ENCODE results near the gene ANKH.
"Not testable (repeated sequence)": the region's sequence is repeated elsewhere in the genome, so short reads cannot be mapped to it uniquely, and the experiment has no call there.

Gene ANKH

GRCh38 chr5:14871214-14872069 lies at the start of gene ANKH:
Gene ANKH, minus strand, starts transcription at chr5:14871778. Its CDS starts 331 bp downstream, at chr5:14871447.
- H3K4me3 ChIP-seq (replicated peaks; ENCODE audit: low read depth, low read length), result peak within 1 kb of the TSS; percentile 57
- DNase-seq (ENCODE audit: extremely low read depth, low read depth), result no peak
- TF ChIP-seq CTCF (IDR thresholded peaks at IDR 0.05; ENCODE audit: low read depth, low read length, missing control alignments), result no peak

- no peak for DNase-seq (ENCODE audit: extremely low read depth, low read depth)
- no peak for TF ChIP-seq CTCF (IDR thresholded peaks at IDR 0.05; ENCODE audit: low read depth, low read length, missing control alignments)
- H3K4me3 ChIP-seq (replicated peaks; ENCODE audit: low read depth, low read length), result no peak overlapping the region
These were observed 48.5 kb upstream of the ANKH start for GRCh38 chr5:14920121-14920520.

GRCh38 chr5:14919106-14919505 lies 47.5 kb upstream of the ANKH start:
- DNase-seq (ENCODE audit: extremely low read depth, low read depth), result not testable (repeated sequence)

GRCh38 chr5:14917719-14918118 lies 46.1 kb upstream of the ANKH start:
- DNase-seq (ENCODE audit: extremely low read depth, low read depth), result peak; percentile 46
- no peak overlapping the region for H3K4me3 ChIP-seq (replicated peaks; ENCODE audit: low read depth, low read length)
- no peak for TF ChIP-seq CTCF (IDR thresholded peaks at IDR 0.05; ENCODE audit: low read depth, low read length, missing control alignments)

More at GRCh38 chr5:14919106-14919505, 47.5 kb upstream of the ANKH start:
- H3K4me3 ChIP-seq (replicated peaks; ENCODE audit: low read depth, low read length), result not testable (repeated sequence)

GRCh38 chr5:14915291-14915952 lies 43.8 kb upstream of the ANKH start:
- DNase-seq (ENCODE audit: extremely low read depth, low read depth), result no peak
- H3K4me3 ChIP-seq (replicated peaks; ENCODE audit: low read depth, low read length), result no peak overlapping the region
- TF ChIP-seq CTCF (IDR thresholded peaks at IDR 0.05; ENCODE audit: low read depth, low read length, missing control alignments), result no peak

GRCh38 chr5:14914623-14915260 lies 43.2 kb upstream of the ANKH start:
- TF ChIP-seq CTCF (IDR thresholded peaks at IDR 0.05; ENCODE audit: low read depth, low read length, missing control alignments), result no peak
- DNase-seq (ENCODE audit: extremely low read depth, low read depth), result no peak
- H3K4me3 ChIP-seq (replicated peaks; ENCODE audit: low read depth, low read length), result no peak overlapping the region

GRCh38 chr5:14914193-14914592 lies 42.6 kb upstream of the ANKH start:
- H3K4me3 ChIP-seq (replicated peaks; ENCODE audit: low read depth, low read length), result no peak overlapping the region
- no peak for TF ChIP-seq CTCF (IDR thresholded peaks at IDR 0.05; ENCODE audit: low read depth, low read length, missing control alignments)
- DNase-seq (ENCODE audit: extremely low read depth, low read depth), result no peak

All from HFF-Myc (cell line).